GM21825 (cell line): ENCODE measurements around the gene SUPT3H.

ENCODE experiments used
- ATAC-seq: cut with Tn5 transposase; IDR thresholded peaks from one replicate; pipeline ENCODE4 v1.9.1; 2021; ENCODE audit warnings: mild to moderate bottlenecking, moderate library complexity; ENCODE audit not compliant: unreplicated experiment

The SUPT3H gene

DNA sequence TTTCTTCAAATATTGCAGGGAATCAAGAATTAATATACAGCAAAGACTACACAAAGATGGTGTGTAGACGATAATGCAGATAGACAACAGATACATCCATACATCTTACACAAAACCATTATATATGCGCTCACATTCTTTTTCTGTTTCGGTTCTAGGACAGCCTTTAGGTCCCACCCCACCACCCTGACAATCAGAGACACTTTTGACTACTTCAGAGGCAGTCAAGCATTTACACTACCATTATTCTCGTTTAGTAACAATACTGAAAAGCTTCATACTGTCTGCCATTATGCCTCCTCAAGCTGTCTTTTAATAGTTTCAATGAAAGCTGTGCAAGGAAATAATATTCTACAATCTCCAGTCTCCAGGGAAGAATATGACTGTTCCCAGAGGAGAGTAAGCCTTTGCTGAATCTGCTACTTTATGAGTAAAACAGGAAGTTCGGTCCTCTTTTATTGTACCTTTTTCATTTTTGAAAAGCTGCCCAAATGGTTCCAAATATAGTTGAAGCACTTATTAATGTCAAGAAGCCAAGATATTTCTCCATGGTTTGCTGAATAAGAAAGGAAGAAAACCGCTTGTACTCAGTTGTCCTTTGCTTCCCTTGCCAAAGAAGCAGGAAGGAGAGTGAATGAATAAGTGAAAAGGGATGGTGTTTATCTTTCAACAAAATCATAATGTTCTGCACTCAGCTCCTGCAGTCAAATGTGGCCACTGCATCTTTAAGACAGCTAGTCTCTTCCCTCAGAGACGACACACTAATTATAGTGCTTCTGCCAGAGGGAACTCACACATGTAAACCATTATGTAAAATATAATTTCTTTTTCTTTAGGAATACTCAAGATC is 521.9 kb downstream of the SUPT3H start:
- no peak for ATAC-seq

DNA sequence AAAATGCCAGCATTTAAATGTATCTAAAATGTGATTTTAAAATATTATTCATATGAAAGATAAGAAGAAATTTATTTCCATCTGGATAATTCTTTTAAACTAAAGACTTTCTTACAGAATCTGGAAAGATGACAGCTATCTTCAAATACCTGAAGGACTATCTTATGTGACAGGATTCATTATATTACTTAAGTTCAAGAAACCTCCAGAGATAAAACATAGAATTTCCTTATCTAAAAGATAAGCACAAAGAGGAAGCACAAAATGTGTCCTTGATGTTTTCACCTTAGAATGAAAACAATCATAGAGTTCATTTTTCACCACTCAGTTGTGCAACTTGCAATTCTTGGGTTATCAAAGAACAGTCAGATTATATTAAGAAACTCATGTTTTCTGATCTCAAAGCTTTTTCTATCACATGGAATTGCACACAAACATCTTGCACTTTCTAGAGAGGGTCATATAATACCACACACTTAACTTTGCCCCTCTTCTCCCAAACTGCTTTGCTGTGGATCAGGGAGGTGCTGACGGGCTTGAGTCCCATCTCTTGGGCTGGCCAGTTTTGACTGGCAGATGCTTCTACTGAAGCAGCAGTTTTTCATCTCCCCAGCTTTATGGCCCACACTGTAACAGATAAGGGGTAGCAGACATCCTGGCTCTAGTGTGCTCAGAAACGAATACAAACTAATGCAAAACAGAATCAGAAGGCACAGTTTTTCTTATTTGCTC is 522.9 kb downstream of the SUPT3H start:
- ATAC-seq: no peak

DNA sequence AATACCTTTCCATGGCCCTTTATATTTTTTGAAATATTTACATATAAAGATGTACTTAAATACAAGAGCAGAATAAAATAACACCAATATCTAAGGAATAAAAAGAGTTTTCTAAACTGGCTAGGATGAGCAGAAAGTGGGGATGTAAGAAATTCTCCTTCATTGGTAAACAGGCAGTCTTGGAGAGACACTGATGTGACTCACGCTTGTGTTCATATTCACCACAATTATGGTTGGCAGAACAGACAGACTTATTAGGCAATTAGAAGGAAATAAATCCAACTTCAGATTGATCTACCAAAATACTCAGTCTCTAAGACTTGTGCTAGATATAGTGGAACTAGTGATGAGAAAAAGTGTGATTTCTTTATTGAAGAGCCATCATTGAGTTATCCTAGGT is 526.6 kb downstream of the SUPT3H start:
- no peak for ATAC-seq

DNA sequence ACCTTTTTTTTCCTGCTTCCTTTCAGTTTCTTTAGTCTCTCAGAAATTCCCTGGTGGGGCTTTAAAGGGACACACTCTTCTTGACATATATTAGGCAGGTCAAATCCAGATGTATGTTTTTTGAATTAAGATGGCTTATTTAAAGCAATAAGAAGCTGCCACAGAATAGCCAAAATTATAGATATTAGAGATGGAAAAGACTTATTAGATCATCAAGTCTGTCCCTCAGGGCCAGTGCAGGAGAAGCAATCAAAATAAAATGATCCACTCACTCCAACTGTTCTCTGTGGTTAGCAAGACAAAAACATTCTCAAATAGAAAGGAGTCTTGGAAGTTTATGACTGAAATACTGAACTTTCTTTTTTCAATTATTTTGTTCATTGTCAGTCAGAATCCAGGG is 527.4 kb downstream of the SUPT3H start:
- no peak for ATAC-seq

GRCh38 chr6:44849806-44850205 is 527.9 kb downstream of the SUPT3H start:
- ATAC-seq: no peak

DNA sequence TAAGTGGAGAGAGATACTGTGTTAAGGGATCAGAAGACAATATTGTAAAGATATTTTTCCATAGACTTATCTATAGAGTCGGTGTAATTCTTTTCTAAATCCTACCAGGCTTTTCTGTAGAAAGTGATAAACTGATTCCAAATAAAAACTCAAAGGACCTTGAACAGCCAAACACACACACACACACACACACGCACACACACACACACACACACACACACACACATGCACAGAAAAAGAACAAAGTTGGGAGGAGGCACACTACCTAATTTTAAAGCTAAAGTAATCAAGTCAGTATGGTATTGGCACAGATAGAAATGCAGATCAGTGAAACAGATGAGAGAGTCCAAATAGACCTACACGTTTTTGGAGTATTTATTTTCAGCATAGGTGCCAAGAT is 534.0 kb downstream of the SUPT3H start:
- no peak for ATAC-seq

- no peak for ATAC-seq
Observed at GRCh38 chr6:44842616-44843015, 535.1 kb downstream of the SUPT3H start.

DNA sequence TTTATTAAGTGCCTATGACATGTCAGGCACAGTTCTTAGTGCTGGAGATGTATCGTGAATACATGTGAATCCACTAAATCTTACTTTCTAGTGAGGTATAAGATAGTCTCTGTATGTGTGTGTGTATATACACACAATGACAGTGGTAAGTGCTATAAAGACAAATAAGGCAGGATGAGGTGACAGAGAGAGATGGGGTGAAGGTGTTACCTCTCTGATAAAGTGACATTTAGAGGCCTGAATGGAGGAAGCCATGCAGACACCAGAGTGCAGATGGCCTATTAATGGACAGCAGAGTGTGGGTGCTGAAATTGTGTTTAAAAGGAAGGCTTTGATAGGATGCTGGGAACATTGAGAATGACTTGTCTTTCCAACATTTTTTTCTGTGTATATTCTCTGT is 535.9 kb downstream of the SUPT3H start:
- no peak for ATAC-seq

DNA sequence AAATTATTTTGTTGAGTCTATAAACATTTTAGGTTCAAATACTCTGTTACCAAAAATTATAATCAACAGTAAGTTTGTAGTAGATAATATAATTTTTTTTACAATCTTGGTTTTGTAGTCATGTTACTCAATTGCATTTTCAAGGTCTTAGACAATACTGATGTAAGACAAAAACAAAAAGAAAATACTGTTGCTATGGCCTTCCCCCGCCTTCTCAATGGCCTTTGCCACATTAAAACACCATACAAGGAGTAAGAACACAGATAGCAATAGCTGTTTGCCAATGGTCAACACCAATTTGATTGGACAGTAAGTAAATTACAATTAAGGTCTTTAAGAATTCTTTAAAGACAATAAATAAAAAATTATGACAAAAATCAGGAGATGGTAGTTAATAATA is 540.0 kb downstream of the SUPT3H start:
- ATAC-seq: no peak

DNA sequence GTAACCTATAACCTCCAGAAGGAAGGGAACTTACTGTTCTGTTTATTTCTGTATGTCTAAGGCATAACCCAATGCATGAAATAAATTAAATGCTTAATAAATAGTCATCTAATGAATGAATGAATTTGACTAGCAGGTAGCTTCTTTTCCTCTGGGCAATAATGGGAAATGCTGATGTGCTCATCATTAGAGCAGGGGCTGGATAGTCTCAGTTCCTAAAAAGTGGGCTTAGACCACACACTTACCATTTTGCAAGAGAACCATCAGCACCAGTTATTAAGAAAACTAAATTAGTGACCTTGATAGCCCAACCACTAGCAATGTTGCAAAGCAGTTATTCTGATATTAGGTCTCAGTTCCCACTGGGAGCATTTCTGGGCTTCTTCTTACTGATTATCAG is 540.5 kb downstream of the SUPT3H start:
- no peak for ATAC-seq

DNA sequence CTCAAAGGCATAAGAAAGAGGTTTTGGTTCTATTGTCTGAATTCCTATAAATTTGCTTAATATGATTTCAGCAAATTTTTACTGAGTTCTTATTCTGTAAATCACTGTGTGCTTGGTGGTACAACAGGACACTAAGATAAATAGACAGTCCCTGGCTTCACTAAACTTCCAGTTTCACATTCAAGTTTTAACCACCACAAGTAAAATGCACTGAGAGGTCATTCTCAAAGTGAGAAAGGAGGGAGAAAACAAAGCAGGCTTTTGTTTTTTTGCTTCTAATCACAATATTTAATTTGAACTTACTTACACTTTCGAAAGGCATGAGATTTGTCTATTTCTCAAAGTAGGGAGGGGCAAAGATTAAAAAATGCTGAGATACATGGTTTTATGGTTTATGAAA is 544.5 kb downstream of the SUPT3H start:
- ATAC-seq: peak; percentile 79

GRCh38 chr6:44831002-44831610 is 546.6 kb downstream of the SUPT3H start:
- no peak for ATAC-seq

- no peak for ATAC-seq
Observed at GRCh38 chr6:44829836-44830235, 547.9 kb downstream of the SUPT3H start.

GRCh38 chr6:44828780-44829179 is 549.0 kb downstream of the SUPT3H start:
- ATAC-seq: no peak

- no peak for ATAC-seq
Observed at GRCh38 chr6:44826025-44826676, 551.6 kb downstream of the SUPT3H start.

- ATAC-seq: no peak
Observed at GRCh38 chr6:44825273-44825672, 552.5 kb downstream of the SUPT3H start.

DNA sequence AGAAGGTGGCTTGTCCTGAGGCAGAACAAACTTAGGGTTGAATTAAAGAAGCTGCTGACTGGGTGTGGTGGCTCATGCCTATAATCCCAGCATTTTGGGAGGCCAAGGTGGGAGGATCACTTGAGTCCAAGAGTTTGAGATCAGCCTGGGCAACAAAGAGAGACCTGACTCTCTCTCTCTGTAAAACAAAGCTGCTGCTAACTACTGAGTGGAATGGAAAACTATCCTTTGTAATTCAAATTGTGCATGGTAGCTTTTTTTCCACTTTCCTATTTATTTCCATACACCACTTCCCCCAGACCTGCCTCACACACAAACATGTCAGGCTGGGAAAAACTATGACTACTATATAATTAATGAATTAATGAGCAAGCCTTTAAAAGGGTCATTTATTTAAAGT is 553.2 kb downstream of the SUPT3H start:
- ATAC-seq: no peak

DNA sequence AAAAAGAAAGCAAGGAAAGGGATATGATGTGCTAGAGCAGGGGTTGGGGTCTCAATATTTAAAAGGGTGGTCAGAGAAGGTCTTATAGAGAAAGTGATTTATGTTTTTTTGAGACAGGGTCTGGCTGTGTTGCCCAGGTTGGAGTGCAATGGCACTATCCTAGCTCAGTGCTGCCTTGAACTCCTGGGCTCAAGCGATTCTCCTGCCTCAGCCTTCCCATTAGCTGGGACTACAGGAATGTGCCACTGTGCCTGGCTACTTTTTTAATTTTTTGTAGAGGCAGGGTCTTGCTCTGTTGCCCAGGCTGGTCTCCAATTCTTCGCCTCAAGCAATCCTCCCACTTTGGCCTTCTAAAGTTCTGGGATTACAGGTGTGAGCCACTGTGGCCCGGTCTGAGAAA is 557.0 kb downstream of the SUPT3H start:
- no peak for ATAC-seq

- ATAC-seq: no peak
Observed at GRCh38 chr6:44820321-44820720, 557.4 kb downstream of the SUPT3H start.

GRCh38 chr6:44811456-44811855 is 566.3 kb downstream of the SUPT3H start:
- no peak for ATAC-seq

- no peak for ATAC-seq
Observed at GRCh38 chr6:44809258-44809657, 568.5 kb downstream of the SUPT3H start.
